ENCODE results near the gene VANGL2. TPM values are rescaled to one million over a fixed set of nuclear protein-coding genes. Genes with fewer than 3 reads are reported as not detected.

VANGL2 gene
- 1.3 and 1.4 TPM in 2 replicates for total RNA-seq (2014; rRNA removed; shearing (Covaris generic))

DNA sequence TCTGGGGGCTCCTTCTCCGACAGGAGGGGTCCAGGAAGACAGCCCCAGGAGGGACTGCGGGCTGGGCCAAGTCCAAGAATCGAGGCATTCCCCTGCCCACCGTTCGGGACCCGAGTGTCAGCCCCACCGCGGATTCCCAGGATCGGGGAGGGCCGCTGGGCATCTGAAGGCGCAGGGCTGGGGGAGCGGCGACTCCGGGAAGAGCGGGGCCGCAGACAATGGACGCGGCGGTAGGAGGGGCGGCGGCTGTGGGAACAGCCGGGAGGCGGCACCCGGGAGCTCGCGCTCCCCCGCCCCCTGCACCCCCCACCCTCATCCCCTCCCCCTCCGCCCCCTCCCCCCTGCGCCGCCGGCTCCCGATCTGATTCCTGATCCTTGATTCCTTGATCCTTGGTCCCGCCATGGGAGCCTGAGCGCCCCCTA lies at the start of gene VANGL2:
VANGL2 (plus strand) TSS at position 342 of the 423 bp plus-strand sequence. CDS start 15,274 bp downstream, outside the sequence.

DNA sequence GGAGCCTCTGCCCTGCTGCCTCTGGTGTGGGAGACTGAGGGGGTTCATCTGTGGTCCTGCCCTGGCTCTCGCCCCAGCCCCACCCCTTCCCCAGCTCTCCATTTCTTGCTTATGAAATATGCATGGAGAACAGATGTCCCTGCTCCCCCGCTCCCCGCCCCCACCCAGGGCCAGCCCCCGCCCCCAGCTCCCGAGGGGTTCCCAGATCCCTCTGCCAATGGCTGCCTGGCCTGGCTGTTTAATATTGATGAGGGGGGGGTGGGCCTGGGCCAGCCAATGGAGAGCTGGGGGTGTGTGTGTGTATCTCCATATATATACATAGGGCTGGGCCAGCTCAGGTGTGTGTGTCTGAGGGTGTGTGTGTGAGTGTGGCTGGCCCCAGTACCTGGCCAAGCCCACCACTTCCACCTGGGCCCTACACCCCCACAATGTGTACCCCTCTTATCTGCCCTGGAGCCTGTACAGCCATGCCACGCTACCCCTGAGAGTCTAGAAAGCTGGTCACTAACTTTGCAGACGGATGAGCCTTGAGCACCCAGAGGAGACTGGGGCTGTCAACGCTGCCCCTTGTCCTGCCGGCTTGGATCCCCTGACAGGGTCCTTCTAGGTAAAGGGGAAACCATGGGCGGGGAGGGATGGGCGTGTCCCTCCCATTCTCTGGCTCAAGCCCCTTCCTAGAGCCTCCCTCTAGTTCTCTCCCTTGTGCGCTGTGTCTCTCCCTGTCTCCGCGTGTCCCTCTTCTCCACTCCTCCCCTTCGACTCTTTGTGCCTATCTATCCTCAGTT lies 33.4 kb upstream of the VANGL2 start, which contains the start of gene NHLH1:
NHLH1 (plus strand) TSS at position 341 of the 785 bp plus-strand sequence. CDS start 3,661 bp downstream, outside the sequence.

Small RNA genes within 50 kb of the gene (small RNA-seq; reads per million reads assigned to genes)
- gene RNU4-42P, result 0.38 reads per million

Other genes starting within 250 kb of the VANGL2 start
- not detected in 2 replicates for gene ATP1A4, start 249.0 kb upstream of the VANGL2 start, total RNA-seq (2014; rRNA removed; shearing (Covaris generic))
- gene CASQ1, start 210.0 kb upstream of the VANGL2 start, total RNA-seq (2014; rRNA removed; shearing (Covaris generic)), result not detected in 2 replicates
- gene PEA15, start 195.2 kb upstream of the VANGL2 start, total RNA-seq (2014; rRNA removed; shearing (Covaris generic)), result 107 and 133 TPM in 2 replicates
- gene DCAF8, start 138.0 kb upstream of the VANGL2 start, total RNA-seq (2014; rRNA removed; shearing (Covaris generic)), result 129 and 133 TPM in 2 replicates
- 43.5 and 76.4 TPM in 2 replicates for gene PEX19, start 115.4 kb upstream of the VANGL2 start, total RNA-seq (2014; rRNA removed; shearing (Covaris generic))
- 220 and 233 TPM in 2 replicates for gene COPA, start 57.3 kb upstream of the VANGL2 start, total RNA-seq (2014; rRNA removed; shearing (Covaris generic))
- gene NCSTN, start 57.2 kb upstream of the VANGL2 start, total RNA-seq (2014; rRNA removed; shearing (Covaris generic)), result 69.7 and 76.8 TPM in 2 replicates
- 0.11 and 0.26 TPM in 2 replicates for gene NHLH1, start 33.5 kb upstream of the VANGL2 start, total RNA-seq (2014; rRNA removed; shearing (Covaris generic))
- not detected in 2 replicates for gene SLAMF6, start 122.7 kb downstream of the VANGL2 start, total RNA-seq (2014; rRNA removed; shearing (Covaris generic))
- not detected in 2 replicates for gene CD84, start 178.9 kb downstream of the VANGL2 start, total RNA-seq (2014; rRNA removed; shearing (Covaris generic))
- gene SLAMF1, start 246.5 kb downstream of the VANGL2 start, total RNA-seq (2014; rRNA removed; shearing (Covaris generic)), result not detected in 2 replicates

All from A375 (cell line).